PC-9 (cell line): Measurements from ENCODE around the gene MAPKAP1.

Experiments
- EZH2 ChIP-seq: fragments of 200-600 bp; sonication (generic); IDR thresholded peaks from 2 replicates; pipeline ENCODE4 v1.8.0; 2017; ENCODE audit warnings: antibody characterized with exemption, low read depth
- TF ChIP-seq, protein P1 (sequence below): fragments of 200-600 bp; sonication (generic); conservative IDR thresholded peaks from 2 replicates; pipeline ENCODE4 v1.6.1; 2017; ENCODE audit warnings: mixed run types, antibody characterized with exemption, mild to moderate bottlenecking, moderate library complexity

GRCh38 chr9:125747053-125747764 lies 40.2 kb upstream of the MAPKAP1 start, which contains the start of gene PBX3:
- TF ChIP-seq EZH2: no peak
- TF ChIP-seq, protein P1, sequence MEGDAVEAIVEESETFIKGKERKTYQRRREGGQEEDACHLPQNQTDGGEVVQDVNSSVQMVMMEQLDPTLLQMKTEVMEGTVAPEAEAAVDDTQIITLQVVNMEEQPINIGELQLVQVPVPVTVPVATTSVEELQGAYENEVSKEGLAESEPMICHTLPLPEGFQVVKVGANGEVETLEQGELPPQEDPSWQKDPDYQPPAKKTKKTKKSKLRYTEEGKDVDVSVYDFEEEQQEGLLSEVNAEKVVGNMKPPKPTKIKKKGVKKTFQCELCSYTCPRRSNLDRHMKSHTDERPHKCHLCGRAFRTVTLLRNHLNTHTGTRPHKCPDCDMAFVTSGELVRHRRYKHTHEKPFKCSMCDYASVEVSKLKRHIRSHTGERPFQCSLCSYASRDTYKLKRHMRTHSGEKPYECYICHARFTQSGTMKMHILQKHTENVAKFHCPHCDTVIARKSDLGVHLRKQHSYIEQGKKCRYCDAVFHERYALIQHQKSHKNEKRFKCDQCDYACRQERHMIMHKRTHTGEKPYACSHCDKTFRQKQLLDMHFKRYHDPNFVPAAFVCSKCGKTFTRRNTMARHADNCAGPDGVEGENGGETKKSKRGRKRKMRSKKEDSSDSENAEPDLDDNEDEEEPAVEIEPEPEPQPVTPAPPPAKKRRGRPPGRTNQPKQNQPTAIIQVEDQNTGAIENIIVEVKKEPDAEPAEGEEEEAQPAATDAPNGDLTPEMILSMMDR: no peak
